Measurements from ENCODE around the gene POLN. TPM values are rescaled to one million over a fixed set of nuclear protein-coding genes. Genes with fewer than 3 reads are reported as not detected.

Gene POLN
- polyA plus RNA-seq, 3 donors: 0.08 to 0.33 (median 0.28) TPM

GRCh38 chr4:2125831-2126230, 116.1 kb downstream of the POLN start:
- WGBS (ENCODE audit: insufficient coverage): 85% methylated on average over 4 of the region's 6 CpGs
- intact Hi-C loops (cut with micrococcal nuclease): no loop called here
- Histone ChIP-seq H3K9me3 (replicated peaks in 1 of 2; ENCODE audit: control insufficient read depth in 1 of 2, insufficient read depth in 1 of 2, low read length in 2 of 2) (peaks cover 0 to 2% of the 10 kb centered on the region in 2 donors), H2AFZ (ENCODE audit: insufficient read depth, low read depth, low read length, poor library complexity, severe bottlenecking) (no peak overlapping the region), H3K9ac (ENCODE audit: insufficient read depth, low read length, poor library complexity, severe bottlenecking) (no peak overlapping the region), H4K20me1 (ENCODE audit: insufficient read depth, low read length) (no peaks in the 10 kb centered on the region), H3K4me1 (ENCODE audit: control insufficient read depth in 1 of 2, insufficient read depth in 2 of 2, low read length in 2 of 2) (no peaks in the 10 kb centered on the region), H3K27ac (ENCODE audit: low read depth in 1 of 2, low read length in 2 of 2) (no peak overlapping the region), H3K4me2 (replicated peaks; ENCODE audit: extremely low read depth, low read length, poor library complexity, severe bottlenecking) (no peak overlapping the region), H3K79me2 (ENCODE audit: insufficient read depth, low read length) (no peaks in the 10 kb centered on the region), H3K36me3 (replicated peaks in 1 of 2; ENCODE audit: control insufficient read depth in 1 of 2, insufficient read depth in 2 of 2, low read length in 2 of 2) (no peaks in the 10 kb centered on the region), H3K27me3 (ENCODE audit: control insufficient read depth in 2 of 2, insufficient read depth in 2 of 2, low read length in 2 of 2) (peaks cover 2 to 5% of the 10 kb centered on the region in 2 donors), H3K4me3 (replicated peaks in 1 of 3; ENCODE audit: low read depth in 2 of 3, low read length in 3 of 3) (no peak overlapping the region)
- Mint-ChIP-seq H3K4me3 (no peak overlapping the region), H3K4me1 (no peaks in the 10 kb centered on the region), H3K36me3 (no peaks in the 10 kb centered on the region), H3K27me3 (ENCODE audit: low read depth in 3 of 3) (peaks cover 12 to 24% (median 14%) of the 10 kb centered on the region in 3 donors), H3K27ac (peak overlapping the region in 2 of 7 donors; percentile 17 to 72), H3K9me3 (peaks cover 0 to 4% (median 0%) of the 10 kb centered on the region in 7 donors)
- no peak for DNase-seq
- TF ChIP-seq CTCF (IDR thresholded peaks at IDR 0.05): no peak

GRCh38 chr4:2125023-2125422, 116.9 kb downstream of the POLN start:
- Mint-ChIP-seq H3K9me3 (peaks cover 0 to 4% (median 0%) of the 10 kb centered on the region in 7 donors), H3K36me3 (no peaks in the 10 kb centered on the region), H3K4me1 (no peaks in the 10 kb centered on the region), H3K27me3 (ENCODE audit: low read depth in 3 of 3) (peaks cover 16 to 27% (median 16%) of the 10 kb centered on the region in 3 donors), H3K27ac (no peak overlapping the region), H3K4me3 (no peak overlapping the region)
- Histone ChIP-seq H3K27me3 (ENCODE audit: control insufficient read depth in 2 of 2, insufficient read depth in 2 of 2, low read length in 2 of 2) (peaks cover 2 to 5% of the 10 kb centered on the region in 2 donors), H2AFZ (ENCODE audit: insufficient read depth, low read depth, low read length, poor library complexity, severe bottlenecking) (no peak overlapping the region), H3K4me3 (replicated peaks in 1 of 3; ENCODE audit: low read depth in 2 of 3, low read length in 3 of 3) (no peak overlapping the region), H3K9me3 (replicated peaks in 1 of 2; ENCODE audit: control insufficient read depth in 1 of 2, insufficient read depth in 1 of 2, low read length in 2 of 2) (no peaks in the 10 kb centered on the region), H3K4me1 (ENCODE audit: control insufficient read depth in 1 of 2, insufficient read depth in 2 of 2, low read length in 2 of 2) (no peaks in the 10 kb centered on the region), H3K4me2 (replicated peaks; ENCODE audit: extremely low read depth, low read length, poor library complexity, severe bottlenecking) (no peak overlapping the region), H3K36me3 (replicated peaks in 1 of 2; ENCODE audit: control insufficient read depth in 1 of 2, insufficient read depth in 2 of 2, low read length in 2 of 2) (no peaks in the 10 kb centered on the region), H3K27ac (ENCODE audit: low read depth in 1 of 2, low read length in 2 of 2) (no peak overlapping the region), H4K20me1 (ENCODE audit: insufficient read depth, low read length) (no peaks in the 10 kb centered on the region), H3K79me2 (ENCODE audit: insufficient read depth, low read length) (no peaks in the 10 kb centered on the region), H3K9ac (ENCODE audit: insufficient read depth, low read length, poor library complexity, severe bottlenecking) (no peak overlapping the region)
- intact Hi-C loops (cut with micrococcal nuclease): no loop called here
- no peak for DNase-seq
- 97% methylated on average over 3 of the region's 4 CpGs for WGBS (ENCODE audit: insufficient coverage)
- TF ChIP-seq CTCF (IDR thresholded peaks at IDR 0.05): no peak

All from CD14-positive monocyte (primary cell).